Measurements from ENCODE around the gene SEC24B. TPM values are rescaled to one million over a fixed set of nuclear protein-coding genes. Genes with fewer than 3 reads are reported as not detected.

Gene SEC24B
- total RNA-seq = 10 to 100 TPM; 24.7 to 25.2 TPM

- intact Hi-C loops (cut with micrococcal nuclease) = loop anchor here (1.0 to 10.0 kb wide), 6 partner anchors 127 to 861 kb away; partner anchors contain the start of genes CASP6, ELOVL6, GAR1 and MCUB
- Mint-ChIP-seq H3K4me3 (peak within 1 kb of the TSS; percentile 86), H3K9me3 (no peaks in the 10 kb centered on the region), H3K36me3 (peaks cover 4% of the 10 kb centered on the region), H3K27ac (peak within 1 kb of the TSS; percentile 85), H3K27me3 (no peaks in the 10 kb centered on the region), H3K4me1 (ENCODE audit: low read depth) (peaks cover 67% of the 10 kb centered on the region)
- ChIA-PET CTCF (interaction anchor here (0.5 to 2.8 kb wide), 33 partner anchors 8 to 561 kb away, joined by 3 to 18 read pairs (median 5); partner anchors contain the start of genes CASP6, GAR1, MCUB and PLA2G12A), POLR2A (interaction anchor here (0.6 to 3.0 kb wide), 9 partner anchors 10 to 763 kb away, joined by 3 to 25 read pairs (median 4); partner anchors contain the start of genes GAR1, MCUB and PLA2G12A)
- peak; percentile 92 for DNase-seq
Measured at GRCh38 chr4:109433205-109434006, at the start of gene SEC24B. TSS of gene SEC24B (plus strand) at chr4:109433815. CDS start at chr4:109433870, 55 bp downstream.

- H3K9me3 Mint-ChIP-seq = no peaks in the 10 kb centered on the region
- CTCF ChIA-PET = no interaction called here
Measured at GRCh38 chr4:109383823-109384222, 49.8 kb upstream of the SEC24B start.

GRCh38 chr4:109385260-109385659 lies 48.4 kb upstream of the SEC24B start:
- POLR2A ChIA-PET = no interaction called here
- Mint-ChIP-seq H3K27ac (no peak overlapping the region), H3K4me3 (no peak overlapping the region), H3K4me1 (ENCODE audit: low read depth) (no peaks in the 10 kb centered on the region), H3K27me3 (peaks cover 2% of the 10 kb centered on the region), H3K9me3 (no peaks in the 10 kb centered on the region), H3K36me3 (no peaks in the 10 kb centered on the region)
- intact Hi-C loops (cut with micrococcal nuclease) = no loop called here
- CTCF ChIA-PET = no interaction called here
- DNase-seq = no peak

More at GRCh38 chr4:109383823-109384222, 49.8 kb upstream of the SEC24B start:
- H3K4me1 Mint-ChIP-seq (ENCODE audit: low read depth) = no peaks in the 10 kb centered on the region
- DNase-seq = no peak
- H3K27me3 Mint-ChIP-seq = peaks cover 2% of the 10 kb centered on the region
- intact Hi-C loops (cut with micrococcal nuclease) = no loop called here
- no peak overlapping the region for H3K4me3 Mint-ChIP-seq
- no peaks in the 10 kb centered on the region for H3K36me3 Mint-ChIP-seq
- POLR2A ChIA-PET = no interaction called here
- no peak overlapping the region for H3K27ac Mint-ChIP-seq

GRCh38 chr4:109389369-109390114 lies 44.1 kb upstream of the SEC24B start:
- intact Hi-C loops (cut with micrococcal nuclease) = no loop called here
- no peak overlapping the region for H3K4me3 Mint-ChIP-seq

GRCh38 chr4:109390115-109390768 lies 43.4 kb upstream of the SEC24B start:
- Mint-ChIP-seq H3K36me3 (no peaks in the 10 kb centered on the region), H3K9me3 (no peaks in the 10 kb centered on the region), H3K4me3 (no peak overlapping the region), H3K27me3 (peaks cover 2% of the 10 kb centered on the region), H3K4me1 (ENCODE audit: low read depth) (no peaks in the 10 kb centered on the region), H3K27ac (no peak overlapping the region)
- ChIA-PET POLR2A (no interaction called here), CTCF (interaction anchor here (0.8 kb wide), 1 partner anchor 308 kb away, joined by 3 read pairs; no protein-coding TSS in a partner anchor)
- no peak for DNase-seq
- intact Hi-C loops (cut with micrococcal nuclease) = no loop called here

More at GRCh38 chr4:109389369-109390114, 44.1 kb upstream of the SEC24B start:
- ChIA-PET CTCF (interaction anchor here (0.6 to 0.8 kb wide), 2 partner anchors 307 to 311 kb away, joined by 3 read pairs; no protein-coding TSS in a partner anchor), POLR2A (no interaction called here)
- Mint-ChIP-seq H3K36me3 (no peaks in the 10 kb centered on the region), H3K9me3 (no peaks in the 10 kb centered on the region), H3K27me3 (peaks cover 2% of the 10 kb centered on the region), H3K4me1 (ENCODE audit: low read depth) (no peaks in the 10 kb centered on the region), H3K27ac (no peak overlapping the region)
- DNase-seq = no peak

- H3K4me1 Mint-ChIP-seq (ENCODE audit: low read depth) = no peaks in the 10 kb centered on the region
- ChIA-PET POLR2A (no interaction called here), CTCF (no interaction called here)
- H3K27ac Mint-ChIP-seq = no peak overlapping the region
- H3K4me3 Mint-ChIP-seq = no peak overlapping the region
- no peaks in the 10 kb centered on the region for H3K9me3 Mint-ChIP-seq
- intact Hi-C loops (cut with micrococcal nuclease) = no loop called here
- DNase-seq = no peak
- H3K27me3 Mint-ChIP-seq = peaks cover 6% of the 10 kb centered on the region
- no peaks in the 10 kb centered on the region for H3K36me3 Mint-ChIP-seq
Measured at GRCh38 chr4:109395694-109396093, 37.9 kb upstream of the SEC24B start.

- intact Hi-C loops (cut with micrococcal nuclease) = no loop called here
- no peaks in the 10 kb centered on the region for H3K9me3 Mint-ChIP-seq
- H3K27ac Mint-ChIP-seq = no peak overlapping the region
- ChIA-PET POLR2A (no interaction called here), CTCF (no interaction called here)
- no peaks in the 10 kb centered on the region for H3K36me3 Mint-ChIP-seq
- H3K27me3 Mint-ChIP-seq = peaks cover 4% of the 10 kb centered on the region
- no peak overlapping the region for H3K4me3 Mint-ChIP-seq
- no peaks in the 10 kb centered on the region for H3K4me1 Mint-ChIP-seq (ENCODE audit: low read depth)
- DNase-seq = no peak
Measured at GRCh38 chr4:109398928-109399327, 34.7 kb upstream of the SEC24B start.

GRCh38 chr4:109406337-109406931 lies 27.2 kb upstream of the SEC24B start:
- intact Hi-C loops (cut with micrococcal nuclease) = loop anchor here (1.0 to 10.0 kb wide), 3 partner anchors 102 to 723 kb away; partner anchors contain the start of gene COL25A1
- ChIA-PET CTCF (interaction anchor here (0.7 to 1.1 kb wide), 7 partner anchors 9 to 778 kb away, joined by 3 to 5 read pairs (median 3); no protein-coding TSS in a partner anchor), POLR2A (no interaction called here)
- Mint-ChIP-seq H3K4me3 (no peak overlapping the region), H3K36me3 (no peaks in the 10 kb centered on the region), H3K9me3 (no peaks in the 10 kb centered on the region), H3K27ac (no peak overlapping the region), H3K4me1 (ENCODE audit: low read depth) (no peaks in the 10 kb centered on the region), H3K27me3 (no peaks in the 10 kb centered on the region)
- no peak for DNase-seq

GRCh38 chr4:109407027-109407737 lies 26.4 kb upstream of the SEC24B start:
- Mint-ChIP-seq H3K27me3 (no peaks in the 10 kb centered on the region), H3K4me1 (ENCODE audit: low read depth) (no peaks in the 10 kb centered on the region), H3K27ac (no peak overlapping the region), H3K9me3 (no peaks in the 10 kb centered on the region), H3K4me3 (no peak overlapping the region), H3K36me3 (no peaks in the 10 kb centered on the region)
- intact Hi-C loops (cut with micrococcal nuclease) = loop anchor here (2.0 to 10.0 kb wide), 2 partner anchors 102 to 572 kb away; partner anchors contain the start of gene COL25A1
- ChIA-PET POLR2A (no interaction called here), CTCF (interaction anchor here (0.8 kb wide), 1 partner anchor 575 kb away, joined by 3 read pairs; no protein-coding TSS in a partner anchor)
- DNase-seq = no peak

GRCh38 chr4:109408711-109409110 lies 24.9 kb upstream of the SEC24B start:
- Mint-ChIP-seq H3K4me1 (ENCODE audit: low read depth) (no peaks in the 10 kb centered on the region), H3K9me3 (no peaks in the 10 kb centered on the region), H3K27me3 (no peaks in the 10 kb centered on the region), H3K27ac (no peak overlapping the region), H3K36me3 (no peaks in the 10 kb centered on the region), H3K4me3 (no peak overlapping the region)
- ChIA-PET POLR2A (no interaction called here), CTCF (no interaction called here)
- intact Hi-C loops (cut with micrococcal nuclease) = loop anchor here (10.0 kb wide), 1 partner anchor 104 kb away; the partner anchor contains the start of gene COL25A1
- DNase-seq = no peak

GRCh38 chr4:109410226-109410625 lies 23.4 kb upstream of the SEC24B start:
- CTCF ChIA-PET = no interaction called here

More at GRCh38 chr4:109410226-109410625, 23.4 kb upstream of the SEC24B start:
- Mint-ChIP-seq H3K36me3 (no peaks in the 10 kb centered on the region), H3K27me3 (no peaks in the 10 kb centered on the region), H3K4me1 (ENCODE audit: low read depth) (no peaks in the 10 kb centered on the region), H3K4me3 (no peak overlapping the region), H3K27ac (no peak overlapping the region), H3K9me3 (no peaks in the 10 kb centered on the region)
- POLR2A ChIA-PET = no interaction called here
- no peak for DNase-seq
- intact Hi-C loops (cut with micrococcal nuclease) = no loop called here

Measured in activated CD4-positive, alpha-beta memory T cell treated with anti-CD3 and anti-CD28 coated beads for 36 hours (primary cell).